Cardiac fibroblast (primary cell): Measurements from ENCODE around the gene OR5A2.
A peak's percentile ranks its signal among the peaks of the same experiment; 100 is the strongest.
"Not testable (repeated sequence)": the region's sequence is repeated elsewhere in the genome, so short reads cannot be mapped to it uniquely, and the experiment has no call there.

Experiments
- DNase-seq, 2 donors: peaks; one replicate each; pipeline versions ENCODE4 v3.0.0 to v3.0.0-alpha.2; 2010; ENCODE audit warnings: low read depth in 2 of 2
- H3K4me3 ChIP-seq, 2 donors: replicated peaks in 1 of 2; 1 replicate in 1 of 2; 2 replicates in 1 of 2; pipeline ENCODE4 v1.5.1; 2011; ENCODE audit warnings: low read depth in 2 of 2, low read length in 2 of 2, mild to moderate bottlenecking in 2 of 2, moderate library complexity in 1 of 2
- TF ChIP-seq, protein P1 (sequence below): IDR thresholded peaks from one replicate; pipeline ENCODE4 v1.5.1; 2011; ENCODE audit warnings: low read depth, mild to moderate bottlenecking, low read length, inconsistent platforms

The OR5A2 gene

DNA sequence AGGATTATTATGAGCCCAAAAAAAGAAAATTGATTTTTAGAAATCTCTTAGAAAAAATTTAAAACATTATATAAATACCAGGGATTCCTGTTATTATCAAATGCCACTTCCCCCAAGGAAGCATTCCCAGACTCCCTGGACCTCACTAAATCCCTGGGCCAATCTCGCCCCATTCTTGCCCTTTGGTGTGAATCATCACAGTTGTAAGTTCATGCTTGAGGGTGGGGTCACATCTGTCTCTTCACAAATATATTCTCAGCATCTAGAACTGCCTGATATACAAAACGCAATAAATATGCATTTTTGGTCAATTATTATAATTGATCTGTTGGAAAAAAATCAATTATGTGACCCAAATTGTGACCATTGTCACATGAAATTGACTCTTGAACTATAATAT lies 22.3 kb upstream of the OR5A2 start:
- no peak overlapping the region for H3K4me3 ChIP-seq
- TF ChIP-seq, protein P1, sequence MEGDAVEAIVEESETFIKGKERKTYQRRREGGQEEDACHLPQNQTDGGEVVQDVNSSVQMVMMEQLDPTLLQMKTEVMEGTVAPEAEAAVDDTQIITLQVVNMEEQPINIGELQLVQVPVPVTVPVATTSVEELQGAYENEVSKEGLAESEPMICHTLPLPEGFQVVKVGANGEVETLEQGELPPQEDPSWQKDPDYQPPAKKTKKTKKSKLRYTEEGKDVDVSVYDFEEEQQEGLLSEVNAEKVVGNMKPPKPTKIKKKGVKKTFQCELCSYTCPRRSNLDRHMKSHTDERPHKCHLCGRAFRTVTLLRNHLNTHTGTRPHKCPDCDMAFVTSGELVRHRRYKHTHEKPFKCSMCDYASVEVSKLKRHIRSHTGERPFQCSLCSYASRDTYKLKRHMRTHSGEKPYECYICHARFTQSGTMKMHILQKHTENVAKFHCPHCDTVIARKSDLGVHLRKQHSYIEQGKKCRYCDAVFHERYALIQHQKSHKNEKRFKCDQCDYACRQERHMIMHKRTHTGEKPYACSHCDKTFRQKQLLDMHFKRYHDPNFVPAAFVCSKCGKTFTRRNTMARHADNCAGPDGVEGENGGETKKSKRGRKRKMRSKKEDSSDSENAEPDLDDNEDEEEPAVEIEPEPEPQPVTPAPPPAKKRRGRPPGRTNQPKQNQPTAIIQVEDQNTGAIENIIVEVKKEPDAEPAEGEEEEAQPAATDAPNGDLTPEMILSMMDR: no peak
- DNase-seq: no peak

DNA sequence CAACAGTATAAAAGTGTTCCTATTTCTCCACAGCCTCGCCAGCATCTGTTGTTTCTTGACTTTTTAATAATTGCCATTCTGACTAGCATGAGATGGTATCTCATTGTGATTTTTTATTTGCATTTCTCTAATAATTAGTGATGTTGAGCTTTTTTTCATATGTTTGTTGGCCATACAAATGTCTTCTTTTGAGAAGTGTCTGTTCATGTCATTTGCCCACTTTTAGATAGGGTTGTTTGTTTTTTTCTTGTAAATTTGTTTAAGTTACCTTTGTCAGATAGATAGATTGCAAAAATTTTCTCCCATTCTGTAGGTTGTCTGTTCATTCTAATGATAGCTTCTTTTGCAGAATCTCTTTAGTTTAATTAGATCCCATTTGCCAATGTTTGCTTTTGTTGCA lies 19.4 kb upstream of the OR5A2 start:
- not testable (repeated sequence) for DNase-seq

DNA sequence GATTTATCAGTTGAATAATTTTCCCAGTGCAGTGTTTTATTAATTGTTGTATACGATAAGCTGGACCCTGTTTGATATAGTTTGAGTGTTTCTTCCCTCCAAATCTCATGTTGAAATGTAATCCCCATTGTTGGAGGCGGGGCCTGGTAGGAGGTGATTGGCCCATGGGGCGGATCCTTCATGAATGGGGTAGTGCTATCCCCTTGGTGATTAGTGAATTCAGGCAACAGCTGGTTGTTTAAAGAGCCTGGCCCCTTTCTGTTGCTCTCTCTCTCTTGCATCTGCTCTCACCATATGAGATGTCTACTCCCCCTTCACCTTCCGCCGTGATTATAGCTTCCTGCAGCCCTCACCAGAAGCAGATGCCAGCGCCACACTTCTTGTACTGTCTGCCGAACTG lies 11.6 kb upstream of the OR5A2 start:
- TF ChIP-seq, protein P1: no peak
- H3K4me3 ChIP-seq: no peak overlapping the region
- DNase-seq: no peak

More for the DNA sequence above, 19.4 kb upstream of the OR5A2 start:
- H3K4me3 ChIP-seq: not testable (repeated sequence)

DNA sequence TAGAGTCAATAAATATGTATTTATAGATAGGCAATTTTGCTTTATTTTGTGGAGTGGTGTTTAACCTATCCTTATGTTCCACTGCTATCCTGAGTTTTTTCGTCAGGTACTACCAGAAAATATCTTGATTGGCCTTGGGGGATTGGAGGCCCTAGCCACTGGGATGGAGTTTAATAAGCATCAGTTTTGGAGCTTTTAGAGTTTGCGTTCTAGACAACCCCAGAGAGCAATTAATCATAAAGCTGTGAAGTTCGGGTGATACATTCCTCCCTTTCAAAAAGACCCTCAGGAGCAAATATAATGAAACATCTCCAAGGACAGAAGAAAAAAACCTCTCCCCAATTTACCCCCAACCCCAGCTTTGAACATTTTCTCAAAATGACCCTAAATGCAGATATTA lies 10.0 kb upstream of the OR5A2 start, which contains the start of gene OR5A1:
Gene OR5A1, plus strand, starts transcription at position 301 of the 400 bp plus-strand sequence. CDS start 6,700 bp downstream, outside the sequence.
- H3K4me3 ChIP-seq: no peak within 1 kb of the TSS
- TF ChIP-seq, protein P1: no peak
- DNase-seq: no peak

DNA sequence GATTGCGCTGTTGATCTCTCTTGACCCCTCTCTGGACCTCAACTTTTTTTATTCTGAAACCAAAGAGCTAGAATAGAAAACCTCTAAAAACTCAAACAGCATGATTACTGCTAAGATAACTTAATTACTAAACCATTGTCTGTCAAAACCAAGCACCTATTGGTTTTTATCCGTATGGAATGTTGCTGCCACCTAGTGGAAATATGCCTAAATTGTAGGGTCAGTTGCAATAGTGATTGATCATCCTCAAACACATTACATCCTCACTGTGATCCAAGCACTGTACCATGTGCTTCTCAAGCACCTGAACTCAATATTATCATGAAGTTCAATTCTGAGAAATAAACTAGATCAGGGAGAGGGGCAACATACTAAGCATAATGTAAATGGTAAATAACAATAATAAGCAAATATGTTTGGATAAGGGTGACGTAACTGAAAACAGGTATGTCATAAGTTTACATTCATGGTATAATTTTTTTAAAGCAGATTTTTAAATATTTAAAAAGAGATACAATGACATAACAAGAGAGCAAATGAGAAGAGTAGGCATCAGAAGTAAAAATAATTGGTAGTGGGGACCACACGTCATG lies 3.8 kb upstream of the OR5A2 start:
- TF ChIP-seq, protein P1: peak; percentile 73
- H3K4me3 ChIP-seq: no peak overlapping the region
- peak; percentile 59 to 68 for DNase-seq

DNA sequence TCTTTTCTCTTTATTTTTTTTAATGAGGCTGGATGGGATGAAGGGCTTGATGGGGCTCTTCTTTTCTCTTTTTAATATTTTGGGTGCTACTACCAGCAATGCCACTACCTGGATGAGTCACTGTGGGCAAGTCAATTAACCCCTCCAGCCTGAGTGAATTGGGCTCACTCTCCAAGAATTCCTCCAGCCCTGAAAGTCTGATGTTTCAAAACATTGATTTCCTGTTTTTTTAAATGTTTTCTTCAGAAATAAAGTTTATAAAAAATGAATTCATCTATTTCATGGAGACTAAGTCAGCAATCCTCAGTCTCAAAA lies 812 bp upstream of the OR5A2 start:
- TF ChIP-seq, protein P1: no peak
- no peak overlapping the region for H3K4me3 ChIP-seq
- DNase-seq: no peak

DNA sequence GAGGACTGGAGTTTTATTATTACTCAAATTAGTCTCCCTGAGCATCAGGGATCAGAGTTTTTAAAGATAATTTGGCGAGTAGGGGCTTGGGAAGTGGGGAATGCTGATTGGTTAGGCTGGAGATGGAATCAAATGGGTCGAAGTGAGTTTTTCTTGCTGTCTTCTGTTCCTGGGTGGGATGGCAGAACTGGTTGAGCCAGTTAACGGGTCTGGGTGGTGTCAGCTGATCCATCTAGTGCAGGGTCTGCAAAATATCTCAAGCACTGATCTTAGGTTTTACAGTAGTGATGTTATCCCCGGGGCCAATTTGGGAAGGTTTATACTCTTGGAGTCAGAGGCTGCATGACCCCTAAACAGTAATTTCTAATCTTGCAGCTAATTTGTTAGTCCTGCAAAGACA lies 1.1 kb downstream of the OR5A2 start:
- DNase-seq: no peak
- TF ChIP-seq, protein P1: no peak
- no peak overlapping the region for H3K4me3 ChIP-seq
